H9 (cell line): Measurements from ENCODE around the gene TMEM178B. TPM values are rescaled to one million over a fixed set of nuclear protein-coding genes. Genes with fewer than 3 reads are reported as not detected.

Experiments used
- DNase-seq: peaks from one replicate; pipeline ENCODE4 v3.0.0-alpha.2; 2017
- H2AFZ ChIP-seq: one replicate; pipeline ENCODE4 v1.6.1; 2013; ENCODE audit warnings: mild to moderate bottlenecking, low read length, control low read depth, moderate library complexity
- H2AK5ac ChIP-seq: 2 replicates; pipeline ENCODE4 v1.6.1; 2013; ENCODE audit warnings: low read length, control low read depth, mixed read lengths; ENCODE audit not compliant: insufficient read length
- H2BK120ac ChIP-seq: one replicate; pipeline ENCODE4 v1.6.1; 2013; ENCODE audit warnings: low read depth, mild to moderate bottlenecking, low read length, control low read depth, inconsistent platforms; ENCODE audit not compliant: poor library complexity, severe bottlenecking
- H2BK12ac ChIP-seq: 2 replicates; pipeline ENCODE4 v1.6.1; 2013; ENCODE audit warnings: low read length, control low read depth, mixed read lengths, low read depth; ENCODE audit not compliant: insufficient read length
- H2BK15ac ChIP-seq: 2 replicates; pipeline ENCODE4 v1.6.1; 2013; ENCODE audit warnings: low read depth, low read length, control low read depth
- H2BK20ac ChIP-seq: one replicate; pipeline ENCODE4 v1.6.1; 2013; ENCODE audit warnings: low read depth, mild to moderate bottlenecking, low read length, control low read depth, inconsistent platforms; ENCODE audit not compliant: poor library complexity, severe bottlenecking
- H2BK5ac ChIP-seq: 2 replicates; pipeline ENCODE4 v1.6.1; 2013; ENCODE audit warnings: low read length, control low read depth, mixed read lengths; ENCODE audit not compliant: insufficient read length
- H3K14ac ChIP-seq: 2 replicates; pipeline ENCODE4 v1.6.1; 2013; ENCODE audit warnings: low read length, control low read depth; ENCODE audit not compliant: insufficient read depth
- H3K18ac ChIP-seq: 2 replicates; pipeline ENCODE4 v1.6.1; 2013; ENCODE audit warnings: low read depth, mild to moderate bottlenecking, mixed read lengths, low read length, control low read depth; ENCODE audit not compliant: insufficient read length
- H3K23ac ChIP-seq: 2 replicates; pipeline ENCODE4 v1.6.1; 2013; ENCODE audit warnings: low read length, control low read depth, mixed read lengths, low read depth; ENCODE audit not compliant: insufficient read length
- H3K23me2 ChIP-seq: 2 replicates; pipeline ENCODE4 v1.6.1; 2013; ENCODE audit warnings: low read depth, mild to moderate bottlenecking, mixed read lengths, low read length, control low read depth; ENCODE audit not compliant: insufficient read length, poor library complexity, severe bottlenecking
- H3K27ac ChIP-seq: 2 replicates; pipeline ENCODE4 v1.5.1; 2013; ENCODE audit warnings: low read length, control low read depth, mixed read lengths, low read depth; ENCODE audit not compliant: insufficient read length
- H3K27me3 ChIP-seq: 2 replicates; pipeline ENCODE4 v1.6.1; 2013; ENCODE audit warnings: low read length, control low read depth, inconsistent platforms; ENCODE audit not compliant: insufficient read depth
- H3K4ac ChIP-seq: 2 replicates; pipeline ENCODE4 v1.6.1; 2013; ENCODE audit warnings: low read depth, mild to moderate bottlenecking, control low read depth, inconsistent platforms, low read length, moderate library complexity
- H3K4me1 ChIP-seq: 2 replicates; pipeline ENCODE4 v1.6.1; 2013; ENCODE audit warnings: low read length, control low read depth, inconsistent platforms; ENCODE audit not compliant: insufficient read depth
- H3K4me2 ChIP-seq: 2 replicates; pipeline ENCODE4 v1.6.1; 2013; ENCODE audit warnings: low read length, control low read depth, mixed read lengths; ENCODE audit not compliant: insufficient read length, insufficient read depth
- H3K56ac ChIP-seq: 2 replicates; pipeline ENCODE4 v1.6.1; 2013; ENCODE audit warnings: low read depth, mild to moderate bottlenecking, mixed read lengths, low read length, control low read depth; ENCODE audit not compliant: insufficient read length
- H3K79me1 ChIP-seq: 2 replicates; pipeline ENCODE4 v1.6.1; 2013; ENCODE audit warnings: low read depth, mild to moderate bottlenecking, moderate library complexity, low read length, control low read depth, inconsistent platforms; ENCODE audit not compliant: insufficient read depth, poor library complexity, severe bottlenecking
- H3K79me2 ChIP-seq: 2 replicates; pipeline ENCODE4 v1.6.1; 2013; ENCODE audit warnings: low read length, control low read depth, inconsistent platforms; ENCODE audit not compliant: insufficient read depth
- H3K9ac ChIP-seq: 2 replicates; pipeline ENCODE4 v1.6.1; 2013; ENCODE audit warnings: low read length, control low read depth, mixed read lengths; ENCODE audit not compliant: insufficient read length; ENCODE audit errors: extremely low read depth
- H3K9me3 ChIP-seq: one replicate; pipeline ENCODE4 v1.6.1; 2013; ENCODE audit warnings: low read depth, low read length, inconsistent platforms; ENCODE audit not compliant: control insufficient read depth
- H3T11ph ChIP-seq: one replicate; pipeline ENCODE4 v1.6.1; 2013; ENCODE audit warnings: mild to moderate bottlenecking, low read length, control low read depth, inconsistent platforms
- H4K20me1 ChIP-seq: one replicate; pipeline ENCODE4 v1.6.1; 2013; ENCODE audit not compliant: control insufficient read depth, insufficient read length, insufficient read depth
- H4K5ac ChIP-seq: 2 replicates; pipeline ENCODE4 v1.6.1; 2013; ENCODE audit warnings: low read depth, mild to moderate bottlenecking, mixed read lengths, low read length, control low read depth; ENCODE audit not compliant: insufficient read length
- H4K8ac ChIP-seq: replicated peaks from 2 replicates; pipeline ENCODE4 v1.6.1; 2013; ENCODE audit warnings: low read length, control low read depth, mixed read lengths, low read depth; ENCODE audit not compliant: insufficient read length
- H4K91ac ChIP-seq: 2 replicates; pipeline ENCODE4 v1.6.1; 2013; ENCODE audit warnings: low read depth, mild to moderate bottlenecking, moderate library complexity, mixed read lengths, low read length, control low read depth; ENCODE audit not compliant: insufficient read length
- H3K27ac Mint-ChIP-seq, 3 experiments: 2 replicates in 2 of 3; 3 replicates in 1 of 3; pipeline ENCODE4 v1.8.0; 2020 to 2021; ENCODE audit warnings: mixed read lengths in 3 of 3, mild to moderate bottlenecking in 1 of 3, moderate library complexity in 1 of 3
- H3K27me3 Mint-ChIP-seq: 2 replicates; pipeline ENCODE4 v1.8.0; 2021; ENCODE audit warnings: low read depth, mild to moderate bottlenecking, moderate library complexity, mixed read lengths
- H3K36me3 Mint-ChIP-seq, 3 experiments: 2 replicates in 2 of 3; 3 replicates in 1 of 3; pipeline ENCODE4 v1.8.0; 2020 to 2021; ENCODE audit warnings: low read depth in 3 of 3, mixed read lengths in 3 of 3; ENCODE audit not compliant: insufficient read depth in 1 of 3
- H3K4me1 Mint-ChIP-seq, 2 experiments: 2 replicates each; pipeline ENCODE4 v1.8.0; 2020; ENCODE audit warnings: mixed read lengths in 2 of 2
- H3K4me3 Mint-ChIP-seq, 2 experiments: 2 replicates in 1 of 2; 3 replicates in 1 of 2; pipeline ENCODE4 v1.8.0; 2020 to 2021; ENCODE audit warnings: mild to moderate bottlenecking in 2 of 2, mixed read lengths in 2 of 2, moderate library complexity in 1 of 2
- H3K9me3 Mint-ChIP-seq, 2 experiments: 2 replicates in 1 of 2; 3 replicates in 1 of 2; pipeline ENCODE4 v1.8.0; 2020; ENCODE audit warnings: mild to moderate bottlenecking in 2 of 2, mixed read lengths in 2 of 2, moderate library complexity in 1 of 2
- WGBS: extraction: QIAGEN DNeasy Blood & Tissue Kit; methylation state at CpG from one replicate; pipeline ENCODE4 v1.1.7; 2013; ENCODE audit warnings: missing lambda C conversion rate, low lambda C conversion rate, mixed read lengths; ENCODE audit not compliant: insufficient read length; ENCODE audit errors: extremely low coverage; 5-methylcytosine and 5-hydroxymethylcytosine counted together
- total RNA-seq: library from RNA; stranded (reverse); gene quantifications from 2 replicates; pipeline ENCODE4 v1.2.1, GENCODE V29; 2021
- TF ChIP-seq, protein P1 (sequence below): fragments of 200-600 bp; sonication (generic); conservative IDR thresholded peaks from 3 replicates; pipeline ENCODE4 v1.8.0; 2021; ENCODE audit warnings: antibody characterized with exemption, mild to moderate bottlenecking

TMEM178B gene
- total RNA-seq, 1 experiment from 2014 or later: 11.3 TPM

DNA sequence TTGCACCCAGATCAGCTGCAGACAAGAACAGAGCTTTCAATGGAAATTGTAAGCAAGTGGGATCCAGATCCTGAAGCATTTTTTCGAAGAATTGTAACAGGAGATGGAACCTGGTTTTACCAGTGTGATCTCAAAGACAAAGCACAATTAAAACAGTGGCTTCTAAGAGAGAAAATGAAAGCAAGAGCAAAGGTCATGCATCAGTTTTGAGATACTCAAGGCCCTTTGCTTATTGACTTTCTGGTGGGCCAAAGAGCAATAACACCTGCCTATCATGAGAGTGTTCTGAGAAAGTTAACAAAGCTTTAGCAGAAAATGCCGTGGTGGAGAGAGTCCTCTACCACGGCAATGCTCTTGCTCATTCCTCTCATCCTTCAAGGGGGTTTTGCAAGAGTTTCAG is 194.8 kb downstream of the TMEM178B start:
- Mint-ChIP-seq H3K27me3 (no peaks in the 10 kb centered on the region), H3K36me3 (no peaks in the 10 kb centered on the region), H3K4me3 (no peak overlapping the region), H3K4me1 (no peaks in the 10 kb centered on the region), H3K9me3 (no peaks in the 10 kb centered on the region), H3K27ac (no peak overlapping the region)
- no peak overlapping the region for H2BK15ac ChIP-seq
- no peak overlapping the region for H2BK12ac ChIP-seq
- H4K8ac ChIP-seq: no peak overlapping the region
- no peak overlapping the region for H4K91ac ChIP-seq
- H2BK5ac ChIP-seq: no peak overlapping the region
- no peak overlapping the region for H3K18ac ChIP-seq
- no peaks in the 10 kb centered on the region for H3K27me3 ChIP-seq
- H3T11ph ChIP-seq: no peak overlapping the region
- no peak overlapping the region for H2AK5ac ChIP-seq
- no CpG with 5 or more reads among the region's 3 CpGs for WGBS
- no peaks in the 10 kb centered on the region for H3K79me2 ChIP-seq
- no peak overlapping the region for H3K56ac ChIP-seq
- H4K5ac ChIP-seq: no peak overlapping the region
- H3K14ac ChIP-seq: no peak overlapping the region
- H3K9ac ChIP-seq: no peak overlapping the region
- H3K23ac ChIP-seq: no peak overlapping the region
- H4K20me1 ChIP-seq: no peaks in the 10 kb centered on the region
- no peak for DNase-seq
- no peak overlapping the region for H3K4me2 ChIP-seq
- no peak overlapping the region for H3K4ac ChIP-seq
- H2BK120ac ChIP-seq: no peak overlapping the region
- H3K27ac ChIP-seq: no peak overlapping the region
- no peaks in the 10 kb centered on the region for H3K79me1 ChIP-seq
- H2AFZ ChIP-seq: no peak overlapping the region
- no peaks in the 10 kb centered on the region for H3K9me3 ChIP-seq
- no peak overlapping the region for H2BK20ac ChIP-seq
- no peaks in the 10 kb centered on the region for H3K4me1 ChIP-seq
- TF ChIP-seq, protein P1, sequence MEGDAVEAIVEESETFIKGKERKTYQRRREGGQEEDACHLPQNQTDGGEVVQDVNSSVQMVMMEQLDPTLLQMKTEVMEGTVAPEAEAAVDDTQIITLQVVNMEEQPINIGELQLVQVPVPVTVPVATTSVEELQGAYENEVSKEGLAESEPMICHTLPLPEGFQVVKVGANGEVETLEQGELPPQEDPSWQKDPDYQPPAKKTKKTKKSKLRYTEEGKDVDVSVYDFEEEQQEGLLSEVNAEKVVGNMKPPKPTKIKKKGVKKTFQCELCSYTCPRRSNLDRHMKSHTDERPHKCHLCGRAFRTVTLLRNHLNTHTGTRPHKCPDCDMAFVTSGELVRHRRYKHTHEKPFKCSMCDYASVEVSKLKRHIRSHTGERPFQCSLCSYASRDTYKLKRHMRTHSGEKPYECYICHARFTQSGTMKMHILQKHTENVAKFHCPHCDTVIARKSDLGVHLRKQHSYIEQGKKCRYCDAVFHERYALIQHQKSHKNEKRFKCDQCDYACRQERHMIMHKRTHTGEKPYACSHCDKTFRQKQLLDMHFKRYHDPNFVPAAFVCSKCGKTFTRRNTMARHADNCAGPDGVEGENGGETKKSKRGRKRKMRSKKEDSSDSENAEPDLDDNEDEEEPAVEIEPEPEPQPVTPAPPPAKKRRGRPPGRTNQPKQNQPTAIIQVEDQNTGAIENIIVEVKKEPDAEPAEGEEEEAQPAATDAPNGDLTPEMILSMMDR: no peak
- no peaks in the 10 kb centered on the region for H3K23me2 ChIP-seq
